GM12891 (cell line): ENCODE measurements around the gene FREM1.

Source experiments
- POLR2A ChIP-seq: IDR thresholded peaks from 2 replicates; pipeline ENCODE4 v1.6.1; 2011; ENCODE audit warnings: low read depth, low read length, control low read depth
- POLR2AphosphoS5 ChIP-seq: IDR thresholded peaks from 2 replicates; pipeline ENCODE4 v1.6.1; 2011; ENCODE audit warnings: low read depth, low read length, control low read depth
- SPI1 ChIP-seq: IDR thresholded peaks from 2 replicates; pipeline ENCODE4 v1.6.1; 2011; ENCODE audit warnings: low read depth, low read length, control low read depth
- TAF1 ChIP-seq: IDR thresholded peaks from 2 replicates; pipeline ENCODE4 v1.6.1; 2011; ENCODE audit warnings: low read depth, low read length, control low read depth

DNA sequence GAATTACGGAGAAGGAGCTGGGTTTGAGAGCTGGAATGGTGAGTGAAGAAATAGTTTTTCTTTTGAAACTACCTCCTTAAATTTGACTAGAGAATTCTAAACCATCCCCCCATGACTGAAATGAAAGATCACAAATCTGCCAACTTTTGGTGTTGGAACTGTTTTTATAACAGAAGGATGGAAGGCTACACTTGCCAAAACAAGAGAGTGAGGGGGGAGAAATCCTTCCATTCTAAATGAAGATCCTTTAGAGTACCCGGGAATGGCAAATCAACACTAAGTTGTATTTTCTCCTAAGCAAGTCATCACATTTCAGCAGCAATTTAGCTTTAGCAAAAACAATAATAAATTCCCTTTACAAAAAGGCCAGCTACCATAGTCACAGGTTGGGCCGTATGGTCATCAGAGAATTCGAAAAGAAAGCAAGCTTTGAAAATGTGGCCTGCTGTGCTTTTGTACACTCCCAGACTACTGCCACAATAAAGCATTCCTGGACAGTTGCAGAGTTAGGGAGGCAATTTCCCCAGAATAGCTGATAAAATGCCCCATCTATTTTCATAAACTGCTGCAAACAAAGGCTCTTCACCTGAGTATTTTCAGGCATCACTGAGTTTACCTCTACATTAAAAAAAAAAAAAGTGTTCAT is 25.0 kb upstream of the FREM1 start:
- TF ChIP-seq POLR2A (no peak), POLR2AphosphoS5 (no peak), TAF1 (no peak), SPI1 (no peak)
